ENCODE measurements around the gene TAF10. TPM values are rescaled to one million over a fixed set of nuclear protein-coding genes. Genes with fewer than 3 reads are reported as not detected.

The TAF10 gene
- total RNA-seq, 2 donors from 2014 or later = 108 to 123 TPM

GRCh38 chr11:6604790-6605189 is 7.2 kb downstream of the TAF10 start:
- H3K4me1 Mint-ChIP-seq (ENCODE audit: low read depth) = peaks cover 21% of the 10 kb centered on the region
- DNase-seq = no peak
- H3K27ac Mint-ChIP-seq = no peak overlapping the region
- ATAC-seq (replicated peaks in 1 of 2) = no peak
- no peak overlapping the region for H3K4me3 Mint-ChIP-seq
- H3K36me3 Mint-ChIP-seq (ENCODE audit: insufficient read depth in 2 of 2) = peaks cover 7 to 19% of the 10 kb centered on the region in 2 donors
- H3K27me3 Mint-ChIP-seq (ENCODE audit: low read depth) = no peaks in the 10 kb centered on the region
- H3K9me3 Mint-ChIP-seq = no peaks in the 10 kb centered on the region

- peaks cover 20% of the 10 kb centered on the region for H3K4me1 Mint-ChIP-seq (ENCODE audit: low read depth)
- no peak overlapping the region for H3K27ac Mint-ChIP-seq
- peak; percentile 57 to 61 for DNase-seq
- peaks cover 7 to 14% of the 10 kb centered on the region in 2 donors for H3K36me3 Mint-ChIP-seq (ENCODE audit: insufficient read depth in 2 of 2)
- peak; percentile 53 to 56 for ATAC-seq (replicated peaks in 1 of 2)
- no peaks in the 10 kb centered on the region for H3K9me3 Mint-ChIP-seq
- no peaks in the 10 kb centered on the region for H3K27me3 Mint-ChIP-seq (ENCODE audit: low read depth)
- no peak overlapping the region for H3K4me3 Mint-ChIP-seq
These were observed 7.9 kb downstream of the TAF10 start for GRCh38 chr11:6604081-6604626.

- Mint-ChIP-seq H3K4me1 (ENCODE audit: low read depth) (peaks cover 16% of the 10 kb centered on the region), H3K4me3 (no peak within 1 kb of the TSS), H3K36me3 (ENCODE audit: insufficient read depth in 2 of 2) (peaks cover 7 to 8% of the 10 kb centered on the region in 2 donors), H3K27ac (no peak within 1 kb of the TSS), H3K9me3 (no peaks in the 10 kb centered on the region), H3K27me3 (ENCODE audit: low read depth) (no peaks in the 10 kb centered on the region)
- DNase-seq = peak; percentile 91 to 92
- ATAC-seq (replicated peaks in 1 of 2) = peak; percentile 84
These were observed 8.5 kb downstream of the TAF10 start, which contains the start of the genes ILK and RRP8 for GRCh38 chr11:6603287-6604080. ILK (plus strand) TSS chr11:6603774; CDS start chr11:6604272, 498 bp downstream. RRP8 (minus strand) TSS chr11:6603616; CDS start chr11:6603502, 114 bp downstream.

GRCh38 chr11:6602096-6602940 is 9.7 kb downstream of the TAF10 start:
- Mint-ChIP-seq H3K36me3 (ENCODE audit: insufficient read depth in 2 of 2) (peaks cover 10 to 12% of the 10 kb centered on the region in 2 donors), H3K9me3 (no peaks in the 10 kb centered on the region), H3K4me3 (no peak overlapping the region), H3K27ac (no peak overlapping the region), H3K27me3 (ENCODE audit: low read depth) (no peaks in the 10 kb centered on the region), H3K4me1 (ENCODE audit: low read depth) (peaks cover 16% of the 10 kb centered on the region)
- ATAC-seq (replicated peaks in 1 of 2) (no peak), DNase-seq (no peak)

GRCh38 chr11:6601041-6601461 is 11.0 kb downstream of the TAF10 start:
- no peak overlapping the region for H3K27ac Mint-ChIP-seq
- DNase-seq (no peak), ATAC-seq (replicated peaks in 1 of 2) (no peak)
- peaks cover 14% of the 10 kb centered on the region for H3K4me1 Mint-ChIP-seq (ENCODE audit: low read depth)
- no peaks in the 10 kb centered on the region for H3K9me3 Mint-ChIP-seq
- no peak overlapping the region for H3K4me3 Mint-ChIP-seq
- peaks cover 10 to 13% of the 10 kb centered on the region in 2 donors for H3K36me3 Mint-ChIP-seq (ENCODE audit: insufficient read depth in 2 of 2)
- H3K27me3 Mint-ChIP-seq (ENCODE audit: low read depth) = no peaks in the 10 kb centered on the region

- Mint-ChIP-seq H3K27me3 (ENCODE audit: low read depth) (no peaks in the 10 kb centered on the region), H3K4me1 (ENCODE audit: low read depth) (peaks cover 21% of the 10 kb centered on the region), H3K4me3 (no peak overlapping the region), H3K27ac (no peak overlapping the region), H3K9me3 (no peaks in the 10 kb centered on the region), H3K36me3 (ENCODE audit: insufficient read depth in 2 of 2) (peaks cover 10 to 15% of the 10 kb centered on the region in 2 donors)
- no peak for DNase-seq
- ATAC-seq (replicated peaks in 1 of 2) = no peak
These were observed 12.1 kb downstream of the TAF10 start for GRCh38 chr11:6599881-6600390.

- H3K36me3 Mint-ChIP-seq (ENCODE audit: insufficient read depth in 2 of 2) = peaks cover 10 to 16% of the 10 kb centered on the region in 2 donors
- DNase-seq = no peak
- H3K27ac Mint-ChIP-seq = no peak overlapping the region
- ATAC-seq (replicated peaks in 1 of 2) = no peak
- no peak overlapping the region for H3K4me3 Mint-ChIP-seq
- H3K27me3 Mint-ChIP-seq (ENCODE audit: low read depth) = no peaks in the 10 kb centered on the region
- H3K4me1 Mint-ChIP-seq (ENCODE audit: low read depth) = peaks cover 23% of the 10 kb centered on the region
- no peaks in the 10 kb centered on the region for H3K9me3 Mint-ChIP-seq
These were observed 12.6 kb downstream of the TAF10 start for GRCh38 chr11:6599449-6599848.

GRCh38 chr11:6598555-6598954 is 13.5 kb downstream of the TAF10 start:
- Mint-ChIP-seq H3K4me3 (no peak overlapping the region), H3K27me3 (ENCODE audit: low read depth) (no peaks in the 10 kb centered on the region), H3K9me3 (no peaks in the 10 kb centered on the region), H3K4me1 (ENCODE audit: low read depth) (peaks cover 32% of the 10 kb centered on the region), H3K27ac (peak overlapping the region; percentile 52), H3K36me3 (ENCODE audit: insufficient read depth in 2 of 2) (peaks cover 14 to 25% of the 10 kb centered on the region in 2 donors)
- no peak for DNase-seq
- no peak for ATAC-seq (replicated peaks in 1 of 2)

GRCh38 chr11:6596239-6596877 is 15.7 kb downstream of the TAF10 start:
- Mint-ChIP-seq H3K36me3 (ENCODE audit: insufficient read depth in 2 of 2) (peaks cover 11 to 24% of the 10 kb centered on the region in 2 donors), H3K4me3 (no peak overlapping the region), H3K9me3 (no peaks in the 10 kb centered on the region), H3K27ac (no peak overlapping the region), H3K27me3 (ENCODE audit: low read depth) (no peaks in the 10 kb centered on the region), H3K4me1 (ENCODE audit: low read depth) (peaks cover 34% of the 10 kb centered on the region)
- no peak for ATAC-seq (replicated peaks in 1 of 2)
- DNase-seq = no peak

- ATAC-seq (replicated peaks in 1 of 2) (no peak), DNase-seq (no peak)
- Mint-ChIP-seq H3K36me3 (ENCODE audit: insufficient read depth in 2 of 2) (peaks cover 10 to 26% of the 10 kb centered on the region in 2 donors), H3K27ac (no peak overlapping the region), H3K27me3 (ENCODE audit: low read depth) (no peaks in the 10 kb centered on the region), H3K9me3 (no peaks in the 10 kb centered on the region), H3K4me3 (no peak overlapping the region), H3K4me1 (ENCODE audit: low read depth) (peaks cover 29% of the 10 kb centered on the region)
These were observed 17.8 kb downstream of the TAF10 start for GRCh38 chr11:6594142-6594768.

GRCh38 chr11:6588018-6588417 is 24.0 kb downstream of the TAF10 start:
- Mint-ChIP-seq H3K36me3 (ENCODE audit: insufficient read depth in 2 of 2) (peaks cover 9 to 25% of the 10 kb centered on the region in 2 donors), H3K27me3 (ENCODE audit: low read depth) (no peaks in the 10 kb centered on the region), H3K27ac (no peak overlapping the region), H3K9me3 (peaks cover 8 to 10% of the 10 kb centered on the region in 2 donors), H3K4me1 (ENCODE audit: low read depth) (no peaks in the 10 kb centered on the region), H3K4me3 (no peak overlapping the region)
- DNase-seq (no peak), ATAC-seq (replicated peaks in 1 of 2) (no peak)

- DNase-seq (no peak), ATAC-seq (replicated peaks in 1 of 2) (no peak)
- peaks cover 10 to 12% of the 10 kb centered on the region in 2 donors for H3K9me3 Mint-ChIP-seq
- H3K36me3 Mint-ChIP-seq (ENCODE audit: insufficient read depth in 2 of 2) = peaks cover 11 to 29% of the 10 kb centered on the region in 2 donors
- no peaks in the 10 kb centered on the region for H3K27me3 Mint-ChIP-seq (ENCODE audit: low read depth)
- H3K27ac Mint-ChIP-seq = no peak overlapping the region
- H3K4me3 Mint-ChIP-seq = no peak overlapping the region
- H3K4me1 Mint-ChIP-seq (ENCODE audit: low read depth) = no peaks in the 10 kb centered on the region
These were observed 24.6 kb downstream of the TAF10 start for GRCh38 chr11:6587360-6587953.
